HG02571 (cell line): ENCODE measurements around the gene ATP6V0B.

Experiments used
- ATAC-seq: cut with Tn5 transposase; IDR thresholded peaks from one replicate; pipeline ENCODE4 v1.9.1; 2021; ENCODE audit warnings: mild to moderate bottlenecking, moderate library complexity; ENCODE audit not compliant: unreplicated experiment

The ATP6V0B gene

GRCh38 chr1:44024903-44025525, 50.3 kb downstream of the ATP6V0B start:
- no peak for ATAC-seq

- ATAC-seq, result no peak
These were observed 51.1 kb downstream of the ATP6V0B start for GRCh38 chr1:44025816-44026215.

- no peak for ATAC-seq
These were observed 52.6 kb downstream of the ATP6V0B start for GRCh38 chr1:44027320-44027719.
